ENCODE measurements around the gene IFNG.

- TF ChIP-seq CTCF (IDR thresholded peaks at IDR 0.05; ENCODE audit: insufficient read depth, low read length) (no peak), POLR2AphosphoS5 (IDR thresholded peaks at IDR 0.05; ENCODE audit: low read depth) (no peak), REST (IDR thresholded peaks at IDR 0.05; ENCODE audit: insufficient replicate concordance, low read depth) (no peak), GABPA (IDR thresholded peaks at IDR 0.05; ENCODE audit: low read depth) (no peak), SPI1 (IDR thresholded peaks at IDR 0.05; ENCODE audit: borderline replicate concordance, low read depth) (no peak)
Measured at GRCh38 chr12:68106160-68106559, 53.4 kb downstream of the IFNG start.
